Tibial nerve (tissue), 3 donors: ENCODE data around the gene DYNC1I1.

Source experiments
- POLR2A ChIP-seq, 2 donors: fragments of 450-650 bp; IDR thresholded peaks; one replicate each; pipeline ENCODE4 v1.6.1; 2017; ENCODE audit warnings: antibody characterized with exemption in 2 of 2, mild to moderate bottlenecking in 2 of 2, moderate library complexity in 2 of 2
- TF ChIP-seq, protein P1 (sequence below), 5 experiments: fragments of 200-600 bp in 3 of 5; fragments of 450-650 bp in 2 of 5; sonication (generic) in 3 of 5; IDR thresholded peaks; one replicate each; pipeline ENCODE4 v1.5.1; 2016 to 2019; ENCODE audit warnings: antibody characterized with exemption in 5 of 5, mild to moderate bottlenecking in 3 of 5, moderate library complexity in 2 of 5

DNA sequence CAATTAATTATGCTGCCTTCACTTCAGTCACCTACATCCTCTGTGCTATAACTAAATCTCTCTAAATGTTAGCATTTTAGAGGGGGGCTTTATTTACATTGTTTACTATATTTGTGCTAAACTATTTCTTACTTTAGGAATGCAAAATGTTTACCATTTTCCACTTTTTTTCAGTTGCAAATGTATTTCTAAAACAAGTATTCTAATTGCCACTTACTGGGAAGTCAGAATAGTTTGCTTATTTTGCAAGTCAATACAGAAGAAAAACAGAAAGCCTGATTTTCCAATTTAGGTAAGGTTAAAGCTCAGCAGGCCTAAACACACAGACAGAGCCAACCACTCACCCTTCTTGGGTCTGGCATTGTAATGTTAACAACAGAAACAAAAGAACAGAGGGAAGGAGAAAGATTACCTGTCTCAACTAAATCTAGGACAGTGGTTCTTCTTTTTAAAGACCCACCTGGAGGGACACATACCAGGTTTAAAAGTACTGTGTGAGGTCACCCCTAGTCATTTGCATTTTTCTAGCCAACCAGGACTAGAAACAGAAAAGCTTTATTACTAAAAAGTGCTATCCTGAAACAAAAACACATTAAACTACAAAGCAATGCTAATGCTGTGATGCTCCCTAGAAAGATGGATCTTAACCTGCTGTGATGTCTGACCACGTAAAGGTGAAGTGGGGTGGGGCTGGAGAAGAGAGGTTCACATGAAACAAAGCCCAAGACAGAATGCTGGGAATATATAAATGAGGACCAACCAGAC is 371.3 kb downstream of the DYNC1I1 start:
- TF ChIP-seq, protein P1, sequence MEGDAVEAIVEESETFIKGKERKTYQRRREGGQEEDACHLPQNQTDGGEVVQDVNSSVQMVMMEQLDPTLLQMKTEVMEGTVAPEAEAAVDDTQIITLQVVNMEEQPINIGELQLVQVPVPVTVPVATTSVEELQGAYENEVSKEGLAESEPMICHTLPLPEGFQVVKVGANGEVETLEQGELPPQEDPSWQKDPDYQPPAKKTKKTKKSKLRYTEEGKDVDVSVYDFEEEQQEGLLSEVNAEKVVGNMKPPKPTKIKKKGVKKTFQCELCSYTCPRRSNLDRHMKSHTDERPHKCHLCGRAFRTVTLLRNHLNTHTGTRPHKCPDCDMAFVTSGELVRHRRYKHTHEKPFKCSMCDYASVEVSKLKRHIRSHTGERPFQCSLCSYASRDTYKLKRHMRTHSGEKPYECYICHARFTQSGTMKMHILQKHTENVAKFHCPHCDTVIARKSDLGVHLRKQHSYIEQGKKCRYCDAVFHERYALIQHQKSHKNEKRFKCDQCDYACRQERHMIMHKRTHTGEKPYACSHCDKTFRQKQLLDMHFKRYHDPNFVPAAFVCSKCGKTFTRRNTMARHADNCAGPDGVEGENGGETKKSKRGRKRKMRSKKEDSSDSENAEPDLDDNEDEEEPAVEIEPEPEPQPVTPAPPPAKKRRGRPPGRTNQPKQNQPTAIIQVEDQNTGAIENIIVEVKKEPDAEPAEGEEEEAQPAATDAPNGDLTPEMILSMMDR (IDR thresholded peaks at IDR 0.05), result no peak
- TF ChIP-seq POLR2A (IDR thresholded peaks at IDR 0.05), result no peak
